ENCODE results near the gene WNK4.

WNK4 gene

GRCh38 chr17:42797067-42798007, 16.9 kb downstream of the WNK4 start:
- no peak for TF ChIP-seq CTCF (IDR thresholded peaks at IDR 0.05; ENCODE audit: low read depth, low read length, missing control alignments)
- no peak for DNase-seq (ENCODE audit: extremely low read depth, low read depth)
- peak overlapping the region; percentile 59 for H3K4me3 ChIP-seq (replicated peaks; ENCODE audit: low read depth, low read length)

- peak overlapping the region; percentile 59 for H3K4me3 ChIP-seq (replicated peaks; ENCODE audit: low read depth, low read length)
- no peak for DNase-seq (ENCODE audit: extremely low read depth, low read depth)
- no peak for TF ChIP-seq CTCF (IDR thresholded peaks at IDR 0.05; ENCODE audit: low read depth, low read length, missing control alignments)
Measured at GRCh38 chr17:42798011-42798382, 17.6 kb downstream of the WNK4 start.

- DNase-seq (ENCODE audit: extremely low read depth, low read depth), result peak; percentile 56
- no peak for TF ChIP-seq CTCF (IDR thresholded peaks at IDR 0.05; ENCODE audit: low read depth, low read length, missing control alignments)
- peak within 1 kb of the TSS; percentile 59 for H3K4me3 ChIP-seq (replicated peaks; ENCODE audit: low read depth, low read length)
Measured at GRCh38 chr17:42798383-42799380, 18.3 kb downstream of the WNK4 start, which contains the start of the genes CNTD1 and COA3. CNTD1 (plus strand) TSS chr17:42798861; CDS start chr17:42799068, 207 bp downstream. COA3 (minus strand) TSS chr17:42798704; CDS start chr17:42798681, 23 bp downstream.

GRCh38 chr17:42803074-42803883, 22.9 kb downstream of the WNK4 start:
- no peak overlapping the region for H3K4me3 ChIP-seq (replicated peaks; ENCODE audit: low read depth, low read length)
- no peak for TF ChIP-seq CTCF (IDR thresholded peaks at IDR 0.05; ENCODE audit: low read depth, low read length, missing control alignments)
- no peak for DNase-seq (ENCODE audit: extremely low read depth, low read depth)

- no peak overlapping the region for H3K4me3 ChIP-seq (replicated peaks; ENCODE audit: low read depth, low read length)
- no peak for DNase-seq (ENCODE audit: extremely low read depth, low read depth)
- no peak for TF ChIP-seq CTCF (IDR thresholded peaks at IDR 0.05; ENCODE audit: low read depth, low read length, missing control alignments)
Measured at GRCh38 chr17:42804918-42805367, 24.5 kb downstream of the WNK4 start.

- no peak for TF ChIP-seq CTCF (IDR thresholded peaks at IDR 0.05; ENCODE audit: low read depth, low read length, missing control alignments)
- no peak for DNase-seq (ENCODE audit: extremely low read depth, low read depth)
- H3K4me3 ChIP-seq (replicated peaks; ENCODE audit: low read depth, low read length), result no peak overlapping the region
Measured at GRCh38 chr17:42806249-42806648, 25.8 kb downstream of the WNK4 start.
